Astrocyte (in vitro differentiated cells and primary cell): ENCODE measurements around the gene TRAF1.

Experiments used
- CTCF ChIP-seq: IDR thresholded peaks from 2 replicates; pipeline ENCODE4 v1.5.1; 2011; ENCODE audit warnings: low read depth, mild to moderate bottlenecking, inconsistent platforms, low read length, moderate library complexity; ENCODE audit not compliant: insufficient read depth
- EZH2 ChIP-seq: IDR thresholded peaks from 2 replicates; pipeline ENCODE4 v1.6.1; 2012; ENCODE audit warnings: mild to moderate bottlenecking, low read length, inconsistent platforms; ENCODE audit not compliant: insufficient read depth

- TF ChIP-seq EZH2 (no peak), CTCF (no peak)
These were observed 47.1 kb downstream of the TRAF1 start for GRCh38 chr9:120879446-120879845.
